Transverse colon (tissue), 4 donors: ENCODE data around the gene KRTAP19-7. TPM values are rescaled to one million over a fixed set of nuclear protein-coding genes. Genes with fewer than 3 reads are reported as not detected.

Source experiments
- DNase-seq: peaks from one replicate; pipeline ENCODE4 v3.0.0-alpha.2; 2019
- H3K27ac ChIP-seq, 4 donors: fragments of 200-600 bp; sonication (generic); 2 replicates each; pipeline ENCODE4 v1.5.1; 2016 to 2018; ENCODE audit warnings: inconsistent platforms in 4 of 4
- H3K27me3 ChIP-seq: fragments of 200-600 bp; sonication (generic); 2 replicates; pipeline ENCODE4 v1.5.1; 2017; ENCODE audit warnings: inconsistent platforms
- H3K36me3 ChIP-seq, 4 donors: fragments of 200-600 bp; sonication (generic); 2 replicates each; pipeline ENCODE4 v1.5.1; 2017 to 2019; ENCODE audit warnings: inconsistent platforms in 4 of 4
- H3K4me1 ChIP-seq, 4 donors: fragments of 200-600 bp; sonication (generic); 2 replicates each; pipeline ENCODE4 v1.5.1; 2017 to 2020; ENCODE audit warnings: inconsistent platforms in 4 of 4
- H3K4me3 ChIP-seq, 4 donors: fragments of 200-600 bp; sonication (generic); 1 replicate in 1 of 4; 2 replicates in 3 of 4; pipeline versions ENCODE4 v1.5.1 to v1.6.1; 2017 to 2019; ENCODE audit warnings: inconsistent platforms in 4 of 4
- H3K9me3 ChIP-seq, 2 donors: fragments of 200-600 bp; sonication (generic); 2 replicates each; pipeline ENCODE4 v1.5.1; 2017 to 2019; ENCODE audit warnings: inconsistent platforms in 2 of 2
- CTCF ChIP-seq, 5 experiments: fragments of 200-600 bp in 3 of 5; fragments of 450-650 bp in 2 of 5; sonication (generic) in 3 of 5; IDR thresholded peaks; 1 replicate in 2 of 5; 2 replicates in 3 of 5; pipeline ENCODE4 v1.5.1; 2016 to 2017; ENCODE audit warnings: antibody characterized with exemption in 5 of 5, inconsistent platforms in 3 of 5, mild to moderate bottlenecking in 2 of 5, moderate library complexity in 1 of 5
- EP300 ChIP-seq: sonication (generic); formaldehyde crosslinking; IDR thresholded peaks from one replicate; pipeline ENCODE4 v1.6.1; 2017; ENCODE audit warnings: antibody characterized with exemption, low read depth
- POLR2A ChIP-seq: fragments of 450-650 bp; IDR thresholded peaks from one replicate; pipeline ENCODE4 v1.6.1; 2016; ENCODE audit warnings: antibody characterized with exemption, mild to moderate bottlenecking, moderate library complexity
- POLR2AphosphoS5 ChIP-seq, 3 donors: sonication (generic); formaldehyde crosslinking; IDR thresholded peaks; one replicate each; pipeline ENCODE4 v1.6.1; 2016; ENCODE audit warnings: antibody characterized with exemption in 3 of 3
- WGBS, 2 donors: methylation state at CpG; one replicate each; pipeline ENCODE4 v1.1.5; 2018; ENCODE audit warnings: low coverage in 1 of 2; 5-methylcytosine and 5-hydroxymethylcytosine counted together
- in situ Hi-C, 4 donors: fragments of 200-750 bp; cut with MboI; loops; one replicate each; pipeline versions ENCODE4 v1.15.0 to v1.15.1; 2017; ENCODE audit warnings: low sequenced_read_pairs in 3 of 4, low pct_ligation_motif_present in 1 of 4, low pct_unique_long_range_greater_than_20kb in 1 of 4
- intact Hi-C: fragments of 100-400 bp; cut with DNase I; formaldehyde crosslinking; loops from one replicate; pipeline ENCODE4 v1.15.1; 2023; ENCODE audit warnings: low total_unique reads
- total RNA-seq, 4 donors: library from RNA; depleted of rRNA; stranded (reverse); fragments of >200 nt; gene quantifications; one replicate each; pipeline ENCODE4 v1.1.0, GENCODE V29; 2016

KRTAP19-7 gene
- total RNA-seq, 4 donors from 2014 or later = not detected

- intact Hi-C loops (no loop called here), in situ Hi-C loops (no loop called here)
- no peaks in the 10 kb centered on the region for H3K36me3 ChIP-seq
- H3K4me3 ChIP-seq = no peak within 1 kb of the TSS
- WGBS, 2 donors = 85 to 89% methylated on average over 2 to 4 of the region's 4 CpGs
- no peaks in the 10 kb centered on the region for H3K9me3 ChIP-seq
- DNase-seq = no peak
- H3K4me1 ChIP-seq = no peaks in the 10 kb centered on the region
- TF ChIP-seq EP300 (no peak), CTCF (IDR thresholded peaks at IDR 0.05) (no peak), POLR2AphosphoS5 (IDR thresholded peaks at IDR 0.05) (no peak), POLR2A (no peak)
- no peaks in the 10 kb centered on the region for H3K27me3 ChIP-seq
- no peak within 1 kb of the TSS for H3K27ac ChIP-seq
Measured at GRCh38 chr21:30592140-30592539, 31.0 kb upstream of the KRTAP19-7 start, which contains the start of gene KRTAP6-3. Gene KRTAP6-3 (plus strand): TSS chr21:30592440. CDS start chr21:30592446, 6 bp downstream.

GRCh38 chr21:30590297-30590696, 29.2 kb upstream of the KRTAP19-7 start, which contains the start of gene KRTAP22-2:
Gene KRTAP22-2 (minus strand): TSS chr21:30590397.
- Histone ChIP-seq H3K36me3 (no peaks in the 10 kb centered on the region), H3K4me1 (no peaks in the 10 kb centered on the region), H3K27ac (no peak within 1 kb of the TSS), H3K27me3 (no peaks in the 10 kb centered on the region), H3K4me3 (no peak within 1 kb of the TSS), H3K9me3 (no peaks in the 10 kb centered on the region)
- no peak for DNase-seq
- TF ChIP-seq POLR2AphosphoS5 (IDR thresholded peaks at IDR 0.05) (no peak), CTCF (IDR thresholded peaks at IDR 0.05) (no peak), POLR2A (no peak), EP300 (no peak)
- in situ Hi-C loops (no loop called here), intact Hi-C loops (no loop called here)

GRCh38 chr21:30582870-30583269, 21.8 kb upstream of the KRTAP19-7 start:
- in situ Hi-C loops = no loop called here
- TF ChIP-seq POLR2AphosphoS5 (IDR thresholded peaks at IDR 0.05) (no peak), EP300 (no peak), CTCF (IDR thresholded peaks at IDR 0.05) (no peak), POLR2A (no peak)
- intact Hi-C loops = no loop called here
- H3K36me3 ChIP-seq = no peaks in the 10 kb centered on the region
- no peaks in the 10 kb centered on the region for H3K4me1 ChIP-seq
- 54 to 67% methylated on average over 1 of the region's 1 CpG for WGBS, 2 donors
- no peaks in the 10 kb centered on the region for H3K27me3 ChIP-seq
- H3K9me3 ChIP-seq = no peaks in the 10 kb centered on the region
- DNase-seq = no peak
- H3K27ac ChIP-seq = no peak overlapping the region
- no peak overlapping the region for H3K4me3 ChIP-seq

GRCh38 chr21:30580132-30580531, 19.0 kb upstream of the KRTAP19-7 start:
- in situ Hi-C loops (no loop called here), intact Hi-C loops (no loop called here)
- H3K27me3 ChIP-seq = no peaks in the 10 kb centered on the region
- no peak for TF ChIP-seq POLR2A
- no peak for TF ChIP-seq POLR2AphosphoS5 (IDR thresholded peaks at IDR 0.05)
- no peak for TF ChIP-seq EP300
- TF ChIP-seq CTCF (IDR thresholded peaks at IDR 0.05) = no peak
- H3K27ac ChIP-seq = no peak overlapping the region
- 57 to 58% methylated on average over 3 of the region's 3 CpGs for WGBS, 2 donors
- no peak overlapping the region for H3K4me3 ChIP-seq
- H3K36me3 ChIP-seq = no peaks in the 10 kb centered on the region
- H3K9me3 ChIP-seq = no peaks in the 10 kb centered on the region
- DNase-seq = no peak
- H3K4me1 ChIP-seq = no peaks in the 10 kb centered on the region
